ENCODE results near the gene PDLIM7. TPM values are rescaled to one million over a fixed set of nuclear protein-coding genes. Genes with fewer than 3 reads are reported as not detected.

The PDLIM7 gene
- polyA plus RNA-seq, 1 of the 3 experiments (the other 2 are of a cell fraction), result 206 TPM

DNA sequence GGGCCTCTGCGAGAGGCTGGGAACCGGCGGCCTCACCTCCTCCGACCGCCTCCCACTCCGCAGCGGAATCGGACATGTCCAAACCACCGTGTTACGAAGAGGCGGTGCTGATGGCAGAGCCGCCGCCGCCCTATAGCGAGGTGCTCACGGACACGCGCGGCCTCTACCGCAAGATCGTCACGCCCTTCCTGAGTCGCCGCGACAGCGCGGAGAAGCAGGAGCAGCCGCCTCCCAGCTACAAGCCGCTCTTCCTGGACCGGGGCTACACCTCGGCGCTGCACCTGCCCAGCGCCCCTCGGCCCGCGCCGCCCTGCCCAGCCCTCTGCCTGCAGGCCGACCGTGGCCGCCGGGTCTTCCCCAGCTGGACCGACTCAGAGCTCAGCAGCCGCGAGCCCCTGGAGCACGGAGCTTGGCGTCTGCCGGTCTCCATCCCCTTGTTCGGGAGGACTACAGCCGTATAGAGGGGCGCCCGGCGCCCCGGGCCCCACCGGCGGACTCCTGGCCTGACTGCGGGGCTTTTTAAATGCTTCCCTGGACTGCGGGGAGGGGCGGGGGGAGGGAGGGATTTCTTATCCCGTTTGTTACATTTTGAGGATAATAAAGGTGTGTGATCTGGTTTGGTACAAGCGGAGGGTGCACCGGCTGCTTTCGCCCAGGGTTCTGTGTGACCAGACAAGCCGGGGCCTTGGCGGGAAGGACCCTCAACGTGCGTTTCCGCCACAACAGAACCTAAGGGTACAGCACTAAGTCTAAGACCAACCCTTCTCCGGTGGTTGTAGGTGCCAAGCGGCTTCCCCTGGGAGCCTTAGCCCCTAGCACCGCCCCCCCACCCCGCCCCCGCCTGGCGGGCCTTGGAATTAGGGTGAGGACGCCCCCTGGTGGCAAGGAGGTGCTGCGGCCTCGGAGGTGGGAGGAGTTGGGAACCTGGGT is 41.5 kb downstream of the PDLIM7 start (continued):
- no peak for TF ChIP-seq MXI1 (IDR thresholded peaks at IDR 0.05; ENCODE audit: low read depth, low read length)
- no peak for TF ChIP-seq RXRA (IDR thresholded peaks at IDR 0.05; ENCODE audit: borderline replicate concordance, low read depth)
- TF ChIP-seq CHD2 (IDR thresholded peaks at IDR 0.05; ENCODE audit: low read length, partially characterized antibody), result no peak
- no peak; the same call in 1 of the 2 replicates for TF ChIP-seq ELF1 (IDR thresholded peaks at IDR 0.05)
- TF ChIP-seq, protein P1, sequence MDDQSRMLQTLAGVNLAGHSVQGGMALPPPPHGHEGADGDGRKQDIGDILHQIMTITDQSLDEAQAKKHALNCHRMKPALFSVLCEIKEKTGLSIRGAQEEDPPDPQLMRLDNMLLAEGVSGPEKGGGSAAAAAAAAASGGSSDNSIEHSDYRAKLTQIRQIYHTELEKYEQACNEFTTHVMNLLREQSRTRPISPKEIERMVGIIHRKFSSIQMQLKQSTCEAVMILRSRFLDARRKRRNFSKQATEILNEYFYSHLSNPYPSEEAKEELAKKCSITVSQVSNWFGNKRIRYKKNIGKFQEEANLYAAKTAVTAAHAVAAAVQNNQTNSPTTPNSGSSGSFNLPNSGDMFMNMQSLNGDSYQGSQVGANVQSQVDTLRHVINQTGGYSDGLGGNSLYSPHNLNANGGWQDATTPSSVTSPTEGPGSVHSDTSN (IDR thresholded peaks at IDR 0.05), result peak; percentile 31
- no peak for TF ChIP-seq EP300 (IDR thresholded peaks at IDR 0.05; ENCODE audit: borderline replicate concordance in 1 of 2, low read depth in 1 of 2, low read length in 1 of 2)
- TF ChIP-seq CTCF (IDR thresholded peaks at IDR 0.05), result peak; percentile 76
- TF ChIP-seq MEF2A (IDR thresholded peaks at IDR 0.05; ENCODE audit: borderline replicate concordance, low read depth), result no peak
- peak; percentile 50; the same call in 1 of the 2 replicates for TF ChIP-seq SMC3 (IDR thresholded peaks at IDR 0.05; ENCODE audit: low read depth, low read length)
- TF ChIP-seq YY1 (IDR thresholded peaks at IDR 0.05; ENCODE audit: low read depth), result no peak; the same call in 1 of the 2 replicates

GRCh38 chr5:177455036-177455660 is 42.3 kb downstream of the PDLIM7 start:
- ChIA-PET CTCF (interaction anchor here (0.7 to 15.5 kb wide), 31 partner anchors 9 to 554 kb away, joined by 3 to 375 read pairs (median 9); partner anchors contain the start of genes DBN1, F12, GRK6 and MXD3), POLR2A (interaction anchor here (0.7 to 4.9 kb wide), 13 partner anchors 9 to 141 kb away, joined by 3 to 72 read pairs (median 4); partner anchors contain the start of genes DBN1, PDLIM7 and PRR7)
- H3F3A ChIP-seq (replicated peaks; ENCODE audit: insufficient read depth), result peaks cover 35% of the 10 kb centered on the region
- peak overlapping the region; percentile 74 for H3K4me2 ChIP-seq
- H4K20me1 ChIP-seq (ENCODE audit: insufficient read depth), result peaks cover 60% of the 10 kb centered on the region
- peaks cover 13 to 32% of the 10 kb centered on the region in 2 experiments for H3K36me3 ChIP-seq (replicated peaks in 1 of 2; ENCODE audit: control insufficient read depth in 1 of 2, insufficient read depth in 2 of 2, low read length in 1 of 2)
- WGBS (ENCODE audit: low lambda C conversion rate), result 0% methylated on average over 27 of the region's 80 CpGs
- H3K9me2 ChIP-seq, result no peaks in the 10 kb centered on the region
- TF ChIP-seq ELF1 (IDR thresholded peaks at IDR 0.05) (no peak), GABPA (IDR thresholded peaks at IDR 0.05; ENCODE audit: low read depth) (peak; percentile 46), MAX (IDR thresholded peaks at IDR 0.05; ENCODE audit: low read depth) (peak; percentile 6; the same call in 1 of the 2 replicates), MXI1 (IDR thresholded peaks at IDR 0.05; ENCODE audit: low read depth, low read length) (no peak), SMC3 (IDR thresholded peaks at IDR 0.05; ENCODE audit: low read depth, low read length) (peak; percentile 7; the same call in 1 of the 2 replicates), SIN3A (IDR thresholded peaks at IDR 0.05; ENCODE audit: borderline replicate concordance, low read depth, low read length) (peak; percentile 6; the same call in 1 of the 2 replicates), CTCF (IDR thresholded peaks at IDR 0.05) (peak; percentile 64), EZH2phosphoT487 (IDR thresholded peaks at IDR 0.05; ENCODE audit: borderline replicate concordance, low read depth) (no peak), JUND (IDR thresholded peaks at IDR 0.05) (no peak), NRF1 (IDR thresholded peaks at IDR 0.05; ENCODE audit: low read depth, low read length) (peak; percentile 53)
- TF ChIP-seq, protein P2, sequence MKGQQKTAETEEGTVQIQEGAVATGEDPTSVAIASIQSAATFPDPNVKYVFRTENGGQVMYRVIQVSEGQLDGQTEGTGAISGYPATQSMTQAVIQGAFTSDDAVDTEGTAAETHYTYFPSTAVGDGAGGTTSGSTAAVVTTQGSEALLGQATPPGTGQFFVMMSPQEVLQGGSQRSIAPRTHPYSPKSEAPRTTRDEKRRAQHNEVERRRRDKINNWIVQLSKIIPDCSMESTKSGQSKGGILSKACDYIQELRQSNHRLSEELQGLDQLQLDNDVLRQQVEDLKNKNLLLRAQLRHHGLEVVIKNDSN (IDR thresholded peaks at IDR 0.05; ENCODE audit: borderline replicate concordance, low read depth), result no peak
- peak; percentile 75 for DNase-seq
- no peak overlapping the region for H2AFZ ChIP-seq (ENCODE audit: low read depth)
- H3K9ac ChIP-seq, result peak overlapping the region; percentile 50; the same call in 1 of the 2 replicates
- H3K9me3 ChIP-seq, result no peaks in the 10 kb centered on the region
- no peaks in the 10 kb centered on the region for H3K27me3 ChIP-seq (ENCODE audit: insufficient read depth)
- H3K27ac ChIP-seq (ENCODE audit: low read depth in 2 of 2, low read length in 1 of 2), result peak overlapping the region; percentile 61 to 91
- H3K79me2 ChIP-seq (ENCODE audit: insufficient read depth), result 0 out of 2 replicates have a peak, but pooled peaks cover 3% of the 10 kb centered on the region
- H3K4me1 ChIP-seq (ENCODE audit: control insufficient read depth in 1 of 2, insufficient read depth in 2 of 2, low read depth in 1 of 2, low read length in 1 of 2), result peaks cover 12 to 85% of the 10 kb centered on the region in 2 experiments
- H3K4me3 ChIP-seq (ENCODE audit: low read depth in 2 of 2, low read length in 1 of 2), result peak overlapping the region; percentile 47 to 48
